Right ventricle myocardium inferior (tissue), 1 donor: Measurements from ENCODE around the gene SPTA1. TPM values are rescaled to one million over a fixed set of nuclear protein-coding genes. Genes with fewer than 3 reads are reported as not detected.
"Not testable (repeated sequence)": the region's sequence is repeated elsewhere in the genome, so short reads cannot be mapped to it uniquely, and the experiment has no call there.

Source experiments
- ATAC-seq: fragments of 200-7000 bp; cut with Tn5 transposase; one replicate; pipeline ENCODE4 v1.9.1; 2020; ENCODE audit warnings: mild to moderate bottlenecking, moderate library complexity
- DNase-seq: peaks from one replicate; pipeline ENCODE4 v3.0.0; 2021; ENCODE audit errors: missing footprints
- intact Hi-C: fragments of 100-400 bp; cut with DNase I; formaldehyde crosslinking; loops from one replicate; pipeline ENCODE4 v1.11.0; 2022
- total RNA-seq: library from RNA; stranded (reverse); fragmentation: NEBNext Ultra II Directional; extraction: Animal tissue kit (Norgen Biotek cat#: 25700); gene quantifications from one replicate; pipeline ENCODE4 v1.2.1, GENCODE V29; 2021
- donor health status: DM: no; HTN: yes; CAD: no; lungs with severe emphysema.

The SPTA1 gene
- total RNA-seq, 1 donor from 2014 or later: 0.08 TPM

DNA sequence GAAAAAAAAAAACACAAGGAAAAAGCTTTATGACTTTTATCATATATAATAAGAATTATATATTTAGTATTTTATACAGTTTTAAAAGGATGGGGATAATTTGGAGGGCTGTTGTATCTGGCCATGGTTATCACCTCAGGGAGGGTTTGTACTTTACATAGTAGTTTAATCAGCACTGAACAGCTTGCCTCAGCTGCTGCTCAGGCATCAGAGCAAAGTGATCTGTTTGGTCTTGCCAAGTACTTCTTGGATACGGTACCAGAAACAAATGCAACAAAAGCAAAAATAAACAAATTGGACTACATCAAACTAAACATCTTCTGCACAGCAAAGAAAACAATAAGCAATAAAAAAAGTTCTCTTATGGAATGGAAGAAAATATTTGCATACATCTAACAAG, 2.6 kb upstream of the SPTA1 start:
- no peak for ATAC-seq
- intact Hi-C loops: no loop called here

GRCh38 chr1:158688343-158688742, 1.8 kb upstream of the SPTA1 start:
- ATAC-seq, DNase-seq, intact Hi-C loops: not testable (repeated sequence)

More for the DNA sequence above, 2.6 kb upstream of the SPTA1 start:
- DNase-seq: no peak

GRCh38 chr1:158687037-158687436, 522 bp upstream of the SPTA1 start:
- intact Hi-C loops: no loop called here
- ATAC-seq: no peak

GRCh38 chr1:158685085-158685484, 1.4 kb downstream of the SPTA1 start:
- ATAC-seq (no peak), DNase-seq (no peak)
- intact Hi-C loops: no loop called here

More at GRCh38 chr1:158687037-158687436, 522 bp upstream of the SPTA1 start:
- DNase-seq: no peak

DNA sequence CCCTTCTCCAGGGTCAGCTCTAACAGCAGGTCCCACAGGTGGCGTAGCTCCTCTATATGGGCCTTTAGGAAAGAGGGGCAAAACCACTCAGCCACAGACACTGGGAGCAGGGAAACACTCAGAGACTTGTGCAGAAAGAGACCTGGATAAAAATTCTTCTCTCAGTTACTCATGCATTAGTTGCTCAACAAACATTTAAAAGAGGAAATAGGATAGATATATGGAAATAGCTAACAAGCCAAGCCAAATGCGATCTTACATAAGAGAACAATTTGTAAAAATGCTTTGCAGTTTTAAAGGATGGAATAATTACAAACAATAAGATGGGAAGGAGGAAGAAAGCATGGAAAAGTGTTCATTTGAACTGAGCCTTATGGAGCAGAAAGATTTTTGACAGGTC, 4.9 kb downstream of the SPTA1 start:
- DNase-seq: no peak
- no peak for ATAC-seq
- intact Hi-C loops: no loop called here

DNA sequence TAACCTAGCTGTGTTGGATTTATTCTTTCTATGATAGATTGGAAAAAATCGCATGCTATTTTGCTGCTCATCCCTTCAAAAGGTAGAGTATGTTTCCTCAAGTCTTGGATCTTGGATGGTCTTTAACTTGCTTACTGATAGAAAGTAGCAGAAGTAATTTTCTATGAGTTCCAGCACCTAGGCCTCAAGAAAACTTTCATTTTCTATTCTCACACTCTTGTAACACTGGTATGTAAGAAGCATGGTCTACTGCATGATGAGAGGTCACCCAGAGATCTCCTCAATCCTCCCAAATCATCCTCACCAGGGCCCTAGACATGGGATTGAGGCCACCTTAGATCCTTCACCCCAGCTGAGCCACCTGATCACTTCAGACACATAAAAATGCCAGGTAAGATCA, 7.2 kb downstream of the SPTA1 start:
- DNase-seq (no peak), ATAC-seq (no peak)
- intact Hi-C loops: no loop called here

DNA sequence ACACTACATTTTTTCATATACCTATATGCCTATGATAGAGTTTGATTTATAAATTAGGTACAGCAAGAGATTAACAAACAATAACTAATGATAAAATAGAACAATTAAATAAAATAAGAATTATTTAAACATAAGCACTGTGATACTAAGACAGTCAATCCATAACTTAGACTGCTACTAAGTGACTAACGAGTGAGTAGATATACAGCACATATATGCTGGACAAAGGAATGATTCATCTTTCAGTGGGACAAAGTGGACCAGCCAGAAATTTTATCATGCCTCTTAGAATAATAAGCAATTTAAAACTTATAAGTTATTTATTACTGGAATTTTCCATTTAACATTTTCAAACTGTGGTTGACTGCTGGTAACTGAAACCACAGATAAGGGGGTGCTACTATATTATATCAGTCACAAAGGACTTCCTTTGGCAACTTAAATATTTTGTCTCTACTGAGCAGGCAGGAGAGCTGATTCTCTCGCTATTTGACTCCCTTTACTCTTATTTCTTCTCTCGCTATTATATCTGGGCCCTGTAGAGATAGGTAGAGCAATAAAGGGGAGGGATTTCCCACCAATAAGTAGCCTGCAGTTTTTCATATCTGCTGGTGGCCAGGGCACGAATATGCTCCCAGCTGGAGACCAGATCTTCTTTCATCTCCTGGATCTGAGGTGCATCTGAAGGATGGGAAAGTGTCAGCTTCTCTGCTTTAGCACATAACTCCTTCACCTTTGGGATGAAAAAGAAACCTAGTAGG, 10.8 kb downstream of the SPTA1 start:
- intact Hi-C loops: no loop called here
- no peak for ATAC-seq

DNA sequence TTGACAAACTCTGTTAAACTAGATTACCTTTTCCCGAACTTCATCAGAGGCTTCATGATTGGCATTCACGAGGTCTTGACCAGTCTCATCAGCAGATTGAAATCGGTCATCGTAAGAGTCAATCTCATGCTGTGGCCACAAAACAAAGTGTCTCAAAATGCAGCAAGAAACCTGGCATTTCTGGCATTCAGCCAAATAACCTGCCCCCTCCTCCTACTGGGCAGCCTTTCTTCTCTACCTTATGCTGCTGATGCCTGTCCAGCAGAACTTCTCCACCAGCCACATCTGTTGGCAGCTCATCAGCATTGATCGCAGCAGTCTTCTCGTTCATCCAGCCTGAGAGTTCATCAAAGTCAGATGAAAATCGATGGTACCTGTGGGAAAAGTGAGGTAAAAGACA, 12.2 kb downstream of the SPTA1 start:
- intact Hi-C loops: no loop called here
- ATAC-seq (no peak), DNase-seq (no peak)

More for the DNA sequence above, 10.8 kb downstream of the SPTA1 start:
- DNase-seq: no peak

DNA sequence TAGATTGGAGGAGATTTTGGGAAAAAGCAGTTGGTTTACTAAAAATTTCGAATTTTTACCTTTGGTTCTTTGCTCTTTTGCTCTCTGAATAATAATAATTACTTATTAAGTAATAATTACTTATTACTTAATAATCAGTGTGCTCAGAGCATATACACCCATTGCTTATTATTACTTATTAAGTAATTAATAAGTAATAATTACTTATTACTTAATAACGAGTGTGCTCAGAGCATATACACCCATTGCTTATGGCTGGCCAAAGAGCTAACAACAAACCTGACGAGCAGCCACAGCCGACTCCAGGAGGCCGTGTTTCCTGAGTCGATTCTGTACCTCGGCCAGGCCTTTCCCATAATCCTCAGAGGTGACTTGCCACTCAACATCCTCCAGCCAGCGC, 20.5 kb downstream of the SPTA1 start:
- ATAC-seq (no peak), DNase-seq (peak; percentile 55)
- intact Hi-C loops: no loop called here

- intact Hi-C loops: no loop called here
- ATAC-seq: no peak
- DNase-seq: no peak
Observed at GRCh38 chr1:158654571-158654970, 31.9 kb downstream of the SPTA1 start.

DNA sequence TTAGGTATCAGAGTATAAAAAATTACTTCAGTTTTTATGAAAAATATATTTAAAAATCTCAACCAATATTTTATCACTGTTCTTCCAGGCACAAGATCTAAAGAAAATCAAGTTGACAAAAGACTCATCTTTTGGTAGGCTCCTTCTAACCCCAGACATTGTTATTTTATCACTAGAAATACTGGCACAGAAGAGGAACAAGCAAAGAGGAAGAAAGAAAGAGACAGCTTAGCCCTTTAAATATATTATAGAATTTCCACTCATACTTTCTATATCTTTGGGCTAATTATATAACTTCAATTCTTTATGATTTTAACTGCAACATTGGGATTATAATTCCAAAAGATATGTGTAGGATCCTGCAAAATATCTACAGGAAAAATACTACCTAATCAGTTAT, 32.4 kb downstream of the SPTA1 start:
- ATAC-seq (no peak), DNase-seq (no peak)
- intact Hi-C loops: no loop called here

DNA sequence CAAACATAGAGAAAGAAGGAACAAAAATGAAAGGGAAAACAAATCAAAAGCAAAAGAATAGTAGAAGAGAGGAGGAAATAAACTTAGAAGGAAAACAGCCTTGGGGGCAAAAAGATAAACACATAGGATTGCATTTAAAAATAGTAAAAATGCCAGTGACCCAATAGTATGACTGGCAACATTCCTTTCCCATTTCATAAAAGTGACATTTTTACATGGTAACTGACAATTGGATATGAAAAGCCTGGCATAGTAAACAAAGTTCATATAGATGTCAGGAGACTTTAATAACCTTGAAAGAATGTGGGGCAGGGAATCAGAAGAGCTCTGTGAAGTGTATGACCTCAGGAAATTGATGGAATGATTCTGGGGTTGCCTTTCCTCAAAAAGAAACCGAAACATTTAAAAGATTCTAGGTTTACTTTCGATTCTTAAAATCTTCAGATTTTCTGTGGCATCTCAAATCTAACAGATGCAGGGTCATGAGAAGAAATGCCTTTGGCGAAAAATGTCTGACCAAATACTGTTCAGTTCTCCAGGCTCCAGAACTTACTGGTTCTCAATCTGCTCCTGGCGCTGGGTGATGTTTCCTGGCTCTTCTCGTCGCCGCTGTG, 33.7 kb downstream of the SPTA1 start:
- no peak for ATAC-seq
- intact Hi-C loops: no loop called here
- DNase-seq: no peak

DNA sequence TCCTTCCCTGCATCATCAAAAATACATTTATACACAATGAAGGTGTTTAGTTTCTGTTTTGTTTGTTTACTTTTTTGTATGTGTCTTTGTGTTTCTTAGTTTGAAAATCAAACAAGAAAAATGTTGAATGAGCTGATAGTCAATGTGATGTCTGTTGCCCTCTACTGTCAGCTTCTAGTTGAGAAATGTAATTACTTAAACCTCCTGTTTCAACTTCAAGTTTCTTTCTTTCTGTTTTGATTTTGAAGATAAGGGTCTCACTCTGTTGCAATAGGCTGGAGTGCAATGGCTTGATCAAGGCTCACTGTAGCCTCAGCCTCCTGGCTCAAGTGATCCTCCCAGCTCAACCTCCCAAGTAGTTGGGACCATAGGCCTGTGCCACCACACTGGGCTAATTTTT, 37.5 kb downstream of the SPTA1 start:
- no peak for ATAC-seq
- DNase-seq: no peak
- intact Hi-C loops: no loop called here

- intact Hi-C loops: no loop called here
- ATAC-seq: no peak
- no peak for DNase-seq
Observed at GRCh38 chr1:158646465-158646864, 40.0 kb downstream of the SPTA1 start.

DNA sequence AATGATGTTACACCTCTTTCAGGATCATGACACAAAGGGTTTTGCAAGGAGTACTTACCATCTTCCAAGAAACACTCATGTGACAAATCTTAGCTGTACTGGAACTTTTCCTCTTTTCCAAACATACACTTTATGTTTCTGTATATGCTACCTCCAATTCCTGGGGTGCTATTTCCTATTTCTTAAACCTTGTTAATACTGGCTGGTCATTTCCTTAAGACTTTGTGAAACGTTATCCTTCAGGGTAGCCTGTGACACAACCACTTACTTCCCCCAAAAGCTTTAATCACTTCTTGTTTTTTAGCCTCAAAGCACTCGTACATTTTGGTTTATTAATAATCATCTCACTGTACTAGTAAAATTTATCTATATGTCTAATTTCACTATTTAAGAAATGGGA, 42.1 kb downstream of the SPTA1 start:
- intact Hi-C loops: no loop called here
- ATAC-seq (no peak), DNase-seq (no peak)

- intact Hi-C loops: no loop called here
- DNase-seq (no peak), ATAC-seq (no peak)
Observed at GRCh38 chr1:158638904-158639303, 47.6 kb downstream of the SPTA1 start.

DNA sequence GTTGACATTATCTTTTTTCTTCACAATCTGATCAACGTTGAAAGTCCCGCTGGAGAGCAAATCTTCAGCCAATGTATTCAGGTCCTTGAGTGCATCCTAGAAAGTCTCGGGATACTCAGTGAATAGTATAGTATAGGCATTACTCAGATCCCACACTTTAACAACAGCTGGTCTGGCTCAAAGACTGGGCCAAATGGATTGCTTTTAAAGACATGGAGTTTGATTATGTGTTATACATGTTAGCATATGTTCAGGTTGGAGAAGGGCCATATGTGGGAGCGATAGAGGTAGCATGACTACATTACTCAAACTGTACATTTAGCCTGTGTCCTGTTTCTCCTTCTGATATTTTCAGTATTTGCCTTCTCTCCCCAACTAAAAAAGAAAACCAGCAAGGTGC, 48.4 kb downstream of the SPTA1 start:
- intact Hi-C loops: no loop called here
- DNase-seq (no peak), ATAC-seq (no peak)

DNA sequence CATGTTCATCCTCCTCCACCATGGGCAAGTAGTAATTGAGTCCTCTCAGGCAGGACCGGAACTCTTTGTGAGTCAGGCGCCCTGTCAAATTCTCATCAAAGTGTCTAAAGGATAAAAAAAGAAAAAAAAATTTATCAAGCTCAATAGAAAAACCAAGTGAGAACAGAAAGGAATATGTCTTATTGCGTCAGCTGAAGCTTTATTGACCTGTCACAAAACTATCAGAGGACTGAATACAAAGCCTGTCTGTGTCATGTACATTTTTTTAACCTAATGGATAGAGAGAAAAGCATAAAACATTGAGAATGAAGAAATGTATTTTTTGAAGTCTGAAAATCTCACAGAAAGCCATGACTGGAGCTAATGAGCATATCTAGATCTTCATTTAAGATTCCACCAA, 72.8 kb downstream of the SPTA1 start:
- intact Hi-C loops: no loop called here
- ATAC-seq: no peak
- no peak for DNase-seq

- intact Hi-C loops: no loop called here
- DNase-seq (no peak), ATAC-seq (no peak)
Observed at GRCh38 chr1:158611916-158612315, 74.6 kb downstream of the SPTA1 start.

DNA sequence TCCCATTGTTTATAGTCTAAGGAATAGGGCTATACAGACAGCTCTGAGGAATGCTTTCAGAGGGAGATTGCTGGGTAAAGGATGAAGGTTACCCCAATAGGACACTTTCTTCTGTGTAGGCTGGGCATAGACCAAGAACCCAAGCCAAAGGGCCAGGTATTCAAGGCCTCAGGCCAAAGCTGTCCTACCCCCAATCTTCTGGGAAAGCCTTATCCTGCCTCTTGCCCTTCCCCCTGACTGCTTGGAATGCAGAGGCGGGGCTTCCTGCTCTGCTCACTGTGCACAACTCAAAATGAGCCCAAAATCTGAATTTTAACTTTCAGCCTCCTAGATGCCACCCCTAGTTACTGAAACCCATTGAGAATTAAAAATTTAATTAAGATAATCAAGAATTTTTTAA, 79.2 kb downstream of the SPTA1 start:
- DNase-seq (no peak), ATAC-seq (no peak)
- intact Hi-C loops: no loop called here

GRCh38 chr1:158604968-158605367, 81.5 kb downstream of the SPTA1 start, which contains the start of gene OR10Z1:
Gene OR10Z1 (plus strand): TSS chr1:158605268. CDS start chr1:158606439, 1,171 bp downstream.
- no peak for ATAC-seq
- no peak for DNase-seq
- intact Hi-C loops: no loop called here
